Stomach smooth muscle (tissue), 2 donors: Measurements from ENCODE around the gene LRRC51.

Source experiments
- H3K27ac ChIP-seq: one replicate; pipeline ENCODE4 v1.7.0; 2013; ENCODE audit warnings: mild to moderate bottlenecking, low read length, inconsistent platforms
- H3K27me3 ChIP-seq, 2 donors: one replicate each; pipeline ENCODE4 v1.7.0; 2013; ENCODE audit warnings: low read length in 2 of 2; ENCODE audit not compliant: insufficient read depth in 2 of 2, control insufficient read depth in 1 of 2
- H3K36me3 ChIP-seq, 2 donors: one replicate each; pipeline ENCODE4 v1.7.0; 2013; ENCODE audit warnings: low read length in 2 of 2; ENCODE audit not compliant: control insufficient read depth in 2 of 2, insufficient read depth in 2 of 2
- H3K4me1 ChIP-seq: one replicate; pipeline ENCODE4 v1.7.0; 2013; ENCODE audit warnings: low read length; ENCODE audit not compliant: control insufficient read depth, insufficient read depth
- H3K4me3 ChIP-seq, 2 donors: one replicate each; pipeline ENCODE4 v1.7.0; 2013; ENCODE audit warnings: low read length in 2 of 2
- H3K9ac ChIP-seq, 2 donors: one replicate each; pipeline ENCODE4 v1.7.0; 2013; ENCODE audit warnings: low read length in 2 of 2, mild to moderate bottlenecking in 1 of 2
- H3K9me3 ChIP-seq, 2 donors: one replicate each; pipeline ENCODE4 v1.7.0; 2013; ENCODE audit warnings: low read length in 2 of 2; ENCODE audit not compliant: control insufficient read depth in 2 of 2
- donor health status: healthy.
- donor health status: Pancreatic carcinoma.

LRRC51 gene

GRCh38 chr11:72042064-72042745 is 38.4 kb upstream of the LRRC51 start:
- Histone ChIP-seq H3K27ac (peak overlapping the region; percentile 99), H3K9ac (peak overlapping the region; percentile 79 to 97), H3K4me3 (peak overlapping the region; percentile 86 to 91), H3K36me3 (no peaks in the 10 kb centered on the region), H3K27me3 (no peaks in the 10 kb centered on the region), H3K4me1 (peaks cover 59% of the 10 kb centered on the region), H3K9me3 (no peaks in the 10 kb centered on the region)

DNA sequence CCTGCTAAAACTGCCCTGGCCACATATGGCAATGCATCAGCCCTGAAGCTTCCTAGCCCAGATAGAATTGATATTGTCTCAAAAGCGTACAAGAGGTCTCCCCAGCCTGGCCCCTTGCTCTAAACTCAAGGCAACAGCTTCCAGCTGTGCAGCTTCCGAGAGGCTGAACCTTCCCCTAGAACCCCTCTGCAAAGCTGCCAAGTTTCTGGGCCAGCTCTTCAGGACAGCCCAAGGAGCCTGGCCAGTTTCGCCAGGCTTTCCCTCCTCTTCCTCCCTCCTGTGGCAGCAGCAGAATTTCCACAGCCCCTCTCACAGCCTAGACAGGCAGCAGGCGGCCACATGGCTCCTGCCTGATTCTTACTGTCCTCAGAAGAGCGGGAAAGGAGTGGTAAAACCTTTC is 34.8 kb upstream of the LRRC51 start:
- H3K4me3 ChIP-seq: no peak overlapping the region
- H3K27me3 ChIP-seq: no peaks in the 10 kb centered on the region
- peaks cover 29% of the 10 kb centered on the region for H3K4me1 ChIP-seq
- H3K9me3 ChIP-seq: no peaks in the 10 kb centered on the region
- H3K27ac ChIP-seq: peak overlapping the region; percentile 49
- H3K36me3 ChIP-seq: no peaks in the 10 kb centered on the region
- H3K9ac ChIP-seq: peak overlapping the region; percentile 31 to 42

DNA sequence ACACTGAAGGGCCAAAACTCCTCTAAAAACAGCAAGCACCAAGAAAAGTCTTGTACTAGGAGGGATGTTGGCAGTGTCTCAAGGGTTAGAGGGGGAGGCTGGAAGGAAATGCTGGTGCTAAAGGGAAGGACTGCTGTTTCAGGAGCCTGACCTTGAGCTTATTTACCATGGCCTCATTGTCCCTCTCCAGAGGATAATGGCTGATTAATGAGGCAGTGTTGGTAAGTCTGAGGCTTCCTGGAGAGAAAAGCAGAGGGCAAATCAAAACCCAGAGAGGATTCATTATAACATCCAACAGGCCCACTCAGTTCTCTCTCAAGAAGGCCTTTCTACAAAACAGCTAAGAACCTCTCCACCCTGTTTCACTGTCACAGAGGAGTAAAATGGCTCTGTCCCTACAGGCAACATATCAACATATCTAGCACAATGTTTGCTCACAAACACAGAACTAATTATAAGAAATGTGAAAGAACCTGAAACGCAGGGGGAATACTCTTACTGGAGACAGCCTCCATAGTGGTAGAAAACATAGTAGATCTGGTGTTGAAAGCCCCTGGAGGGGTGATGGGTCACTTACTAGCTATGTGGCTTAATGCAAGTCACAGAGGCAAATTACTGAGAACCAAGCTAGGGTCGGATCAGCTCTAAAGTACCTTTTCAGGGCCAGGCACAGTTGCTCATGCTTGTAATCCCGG is 31.7 kb upstream of the LRRC51 start:
- peak overlapping the region in 1 of 2 donors; percentile 29 for H3K9ac ChIP-seq
- no peaks in the 10 kb centered on the region for H3K9me3 ChIP-seq
- H3K27ac ChIP-seq: no peak overlapping the region
- H3K4me1 ChIP-seq: peaks cover 12% of the 10 kb centered on the region
- no peak overlapping the region for H3K4me3 ChIP-seq
- no peaks in the 10 kb centered on the region for H3K36me3 ChIP-seq
- no peaks in the 10 kb centered on the region for H3K27me3 ChIP-seq

- Histone ChIP-seq H3K27me3 (no peaks in the 10 kb centered on the region), H3K27ac (no peak overlapping the region), H3K4me3 (no peak overlapping the region), H3K9ac (no peak overlapping the region), H3K4me1 (no peaks in the 10 kb centered on the region), H3K9me3 (no peaks in the 10 kb centered on the region), H3K36me3 (peaks cover 0 to 2% of the 10 kb centered on the region in 2 donors)
Observed at GRCh38 chr11:72058416-72059034, 22.1 kb upstream of the LRRC51 start.

DNA sequence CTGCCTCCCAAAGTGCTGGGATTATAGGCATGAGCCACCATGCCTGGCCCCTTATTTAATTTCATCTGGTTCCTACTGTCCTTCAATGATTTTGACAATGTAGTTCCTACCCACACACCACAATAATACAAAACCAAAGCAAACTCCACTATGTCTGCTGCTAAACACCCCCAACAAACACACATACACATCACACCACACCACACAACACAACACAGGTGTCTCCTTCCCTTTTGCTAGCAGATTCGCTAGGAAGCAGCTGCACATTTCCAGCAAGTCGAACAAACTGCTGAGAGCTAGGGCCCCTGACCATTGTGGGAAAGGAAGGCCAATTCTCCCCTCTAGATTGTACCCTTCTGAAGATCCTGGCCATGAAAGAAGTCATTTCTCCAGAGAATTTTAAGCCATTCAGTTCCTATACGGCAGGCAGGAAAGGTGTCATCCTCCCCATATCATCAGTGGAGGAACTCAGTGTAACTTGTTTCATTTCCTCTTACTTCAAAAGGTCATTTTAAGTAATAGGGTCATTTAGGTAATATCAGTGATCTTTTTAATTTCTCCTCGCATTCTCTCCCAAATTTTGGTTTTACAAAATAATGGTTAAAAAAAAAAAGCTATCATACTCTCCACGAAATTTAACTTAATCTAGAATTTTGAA is 18.8 kb upstream of the LRRC51 start:
- H3K36me3 ChIP-seq: peaks cover 0 to 2% of the 10 kb centered on the region in 2 donors
- no peak overlapping the region for H3K9ac ChIP-seq
- no peak overlapping the region for H3K27ac ChIP-seq
- no peaks in the 10 kb centered on the region for H3K27me3 ChIP-seq
- no peaks in the 10 kb centered on the region for H3K9me3 ChIP-seq
- no peak overlapping the region for H3K4me3 ChIP-seq
- H3K4me1 ChIP-seq: peaks cover 6% of the 10 kb centered on the region

- Histone ChIP-seq H3K36me3 (peaks cover 3 to 4% of the 10 kb centered on the region in 2 donors), H3K4me3 (no peak overlapping the region), H3K9me3 (no peaks in the 10 kb centered on the region), H3K27me3 (no peaks in the 10 kb centered on the region), H3K4me1 (peaks cover 20% of the 10 kb centered on the region), H3K27ac (peak overlapping the region; percentile 43), H3K9ac (no peak overlapping the region)
Observed at GRCh38 chr11:72066855-72067254, 13.8 kb upstream of the LRRC51 start.

DNA sequence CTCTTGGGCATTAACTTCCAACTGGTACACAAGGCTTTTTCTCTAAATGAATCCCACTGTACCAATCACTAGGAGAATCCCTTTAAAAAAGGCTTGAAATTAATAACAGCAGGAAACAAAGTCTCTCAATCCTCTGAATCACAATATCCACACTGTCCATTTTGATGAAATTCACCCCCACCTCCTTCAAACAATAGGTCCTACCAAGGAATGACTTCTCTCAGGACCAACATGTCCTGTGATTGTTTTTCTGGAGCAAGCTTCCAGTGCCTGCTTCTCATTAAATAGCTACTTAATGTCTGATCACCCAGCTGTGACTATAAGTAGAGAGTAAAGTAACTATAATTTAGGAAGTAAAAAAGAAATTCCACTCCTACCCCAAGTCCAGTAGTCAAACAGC is 13.4 kb upstream of the LRRC51 start:
- Histone ChIP-seq H3K4me1 (peaks cover 20% of the 10 kb centered on the region), H3K9ac (no peak overlapping the region), H3K27me3 (no peaks in the 10 kb centered on the region), H3K9me3 (no peaks in the 10 kb centered on the region), H3K27ac (peak overlapping the region; percentile 43), H3K36me3 (peaks cover 3 to 4% of the 10 kb centered on the region in 2 donors), H3K4me3 (no peak overlapping the region)

GRCh38 chr11:72067676-72068075 is 13.0 kb upstream of the LRRC51 start:
- Histone ChIP-seq H3K36me3 (peaks cover 3 to 4% of the 10 kb centered on the region in 2 donors), H3K9me3 (no peaks in the 10 kb centered on the region), H3K27ac (peak overlapping the region; percentile 78), H3K27me3 (no peaks in the 10 kb centered on the region), H3K4me3 (no peak overlapping the region), H3K4me1 (peaks cover 20% of the 10 kb centered on the region), H3K9ac (no peak overlapping the region)

- peak overlapping the region; percentile 78 for H3K27ac ChIP-seq
- H3K9ac ChIP-seq: peak overlapping the region; percentile 12 to 13
- H3K4me3 ChIP-seq: peak overlapping the region in 1 of 2 donors; percentile 23
- H3K4me1 ChIP-seq: peaks cover 20% of the 10 kb centered on the region
- no peaks in the 10 kb centered on the region for H3K27me3 ChIP-seq
- H3K36me3 ChIP-seq: peaks cover 3 to 4% of the 10 kb centered on the region in 2 donors
- H3K9me3 ChIP-seq: no peaks in the 10 kb centered on the region
Observed at GRCh38 chr11:72069200-72069599, 11.4 kb upstream of the LRRC51 start.

DNA sequence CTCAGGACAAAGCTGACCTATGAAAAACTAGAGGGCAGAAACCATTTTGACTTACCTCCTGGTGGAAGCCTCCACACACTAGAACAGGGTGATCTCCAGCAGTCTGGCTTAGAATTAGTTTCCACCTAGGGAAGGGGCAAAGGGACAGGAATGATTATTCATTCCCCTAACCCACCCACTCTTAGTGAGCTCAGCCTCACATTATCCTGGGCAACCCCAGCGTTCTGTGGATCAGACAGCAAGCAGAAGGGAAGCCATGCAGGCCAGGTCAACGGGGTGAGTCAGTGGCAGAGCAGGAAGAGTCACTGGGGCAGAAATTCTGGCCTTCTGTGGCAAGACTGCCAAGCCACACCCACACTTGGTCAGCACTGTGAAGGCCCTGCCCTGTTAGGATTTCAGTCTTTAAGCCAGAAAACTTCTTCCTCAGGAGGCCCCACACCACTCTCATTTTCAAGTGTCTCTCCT is 10.8 kb upstream of the LRRC51 start:
- peaks cover 3 to 4% of the 10 kb centered on the region in 2 donors for H3K36me3 ChIP-seq
- H3K9me3 ChIP-seq: no peaks in the 10 kb centered on the region
- peak overlapping the region; percentile 78 for H3K27ac ChIP-seq
- no peaks in the 10 kb centered on the region for H3K27me3 ChIP-seq
- peaks cover 20% of the 10 kb centered on the region for H3K4me1 ChIP-seq
- H3K9ac ChIP-seq: peak overlapping the region in 1 of 2 donors; percentile 52
- peak overlapping the region in 1 of 2 donors; percentile 23 for H3K4me3 ChIP-seq
